GM12892 (cell line): ENCODE results near the gene WFS1.

Source experiments
- POLR2A ChIP-seq: IDR thresholded peaks from 2 replicates; pipeline ENCODE4 v1.6.1; 2011; ENCODE audit warnings: low read depth, low read length, control low read depth
- TAF1 ChIP-seq: IDR thresholded peaks from 2 replicates; pipeline ENCODE4 v1.6.1; 2011; ENCODE audit warnings: low read depth, mild to moderate bottlenecking, control low read depth, low read length, borderline replicate concordance

DNA sequence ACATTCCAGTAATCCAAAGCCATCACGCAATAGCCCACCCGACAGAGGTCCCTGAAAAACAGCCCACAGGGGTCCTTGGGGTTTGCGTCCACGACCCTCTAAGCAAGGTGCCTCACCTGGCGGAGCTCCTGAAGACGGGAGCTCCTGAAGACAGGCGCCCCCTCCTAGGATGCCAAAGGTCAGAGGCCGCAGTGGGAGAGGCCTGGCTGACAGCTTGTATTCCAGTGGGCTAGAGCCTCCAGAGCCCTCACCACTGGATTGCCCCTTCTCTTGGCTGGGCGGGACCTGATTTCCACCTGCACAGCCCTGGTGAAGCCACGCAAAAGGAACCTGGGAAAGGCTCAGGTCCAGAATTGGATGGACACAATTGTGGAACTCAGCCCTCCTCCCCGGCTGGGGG, 29.7 kb upstream of the WFS1 start:
- TF ChIP-seq TAF1 (no peak), POLR2A (no peak)
